ENCODE measurements around the gene PDE3A. TPM values are rescaled to one million over a fixed set of nuclear protein-coding genes. Genes with fewer than 3 reads are reported as not detected.

Gene PDE3A
- total RNA-seq, 4 donors from 2014 or later: 4.4 to 5.3 (median 4.9) TPM

DNA sequence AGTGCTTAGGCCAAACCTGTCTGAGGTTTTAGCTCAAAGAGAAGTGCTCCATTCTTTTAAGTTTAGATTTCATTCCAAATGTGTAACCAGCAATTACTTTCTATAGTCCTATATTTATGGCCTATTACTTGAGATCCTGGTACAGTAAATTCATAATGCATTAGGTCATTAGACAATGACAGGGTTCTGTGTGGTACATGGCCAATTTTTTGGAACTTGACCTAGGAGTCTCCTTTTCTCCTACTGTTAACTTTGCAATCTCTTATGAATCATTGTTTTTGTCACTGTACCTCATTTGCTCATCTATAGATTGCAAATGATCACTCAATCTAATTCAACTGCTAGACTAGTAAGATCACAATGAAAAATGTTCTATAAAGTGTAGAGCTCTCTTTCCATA lies 136.7 kb downstream of the PDE3A start:
- in situ Hi-C loops (cut with MboI; ENCODE audit: low sequenced_read_pairs in 4 of 4): no loop called here
- H3K4me1 ChIP-seq: no peaks in the 10 kb centered on the region
- DNase-seq: no peak
- H3K9me3 ChIP-seq: no peaks in the 10 kb centered on the region
- intact Hi-C loops (cut with DNase I; ENCODE audit: low total_unique reads): no loop called here
- H3K36me3 ChIP-seq: no peaks in the 10 kb centered on the region
- TF ChIP-seq, protein P1, sequence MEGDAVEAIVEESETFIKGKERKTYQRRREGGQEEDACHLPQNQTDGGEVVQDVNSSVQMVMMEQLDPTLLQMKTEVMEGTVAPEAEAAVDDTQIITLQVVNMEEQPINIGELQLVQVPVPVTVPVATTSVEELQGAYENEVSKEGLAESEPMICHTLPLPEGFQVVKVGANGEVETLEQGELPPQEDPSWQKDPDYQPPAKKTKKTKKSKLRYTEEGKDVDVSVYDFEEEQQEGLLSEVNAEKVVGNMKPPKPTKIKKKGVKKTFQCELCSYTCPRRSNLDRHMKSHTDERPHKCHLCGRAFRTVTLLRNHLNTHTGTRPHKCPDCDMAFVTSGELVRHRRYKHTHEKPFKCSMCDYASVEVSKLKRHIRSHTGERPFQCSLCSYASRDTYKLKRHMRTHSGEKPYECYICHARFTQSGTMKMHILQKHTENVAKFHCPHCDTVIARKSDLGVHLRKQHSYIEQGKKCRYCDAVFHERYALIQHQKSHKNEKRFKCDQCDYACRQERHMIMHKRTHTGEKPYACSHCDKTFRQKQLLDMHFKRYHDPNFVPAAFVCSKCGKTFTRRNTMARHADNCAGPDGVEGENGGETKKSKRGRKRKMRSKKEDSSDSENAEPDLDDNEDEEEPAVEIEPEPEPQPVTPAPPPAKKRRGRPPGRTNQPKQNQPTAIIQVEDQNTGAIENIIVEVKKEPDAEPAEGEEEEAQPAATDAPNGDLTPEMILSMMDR (IDR thresholded peaks at IDR 0.05 in 4 of 5, conservative IDR thresholded peaks at IDR 0.05 in 1 of 5): no peak
- TF ChIP-seq POLR2A (IDR thresholded peaks at IDR 0.05): no peak
- no peaks in the 10 kb centered on the region for H3K27me3 ChIP-seq
- no peak overlapping the region for H3K4me3 ChIP-seq
- no peak for ATAC-seq
- no peak overlapping the region for H3K27ac ChIP-seq

GRCh38 chr12:20507056-20507455 lies 138.7 kb downstream of the PDE3A start:
- Histone ChIP-seq H3K36me3 (no peaks in the 10 kb centered on the region), H3K27ac (no peak overlapping the region), H3K4me1 (no peaks in the 10 kb centered on the region), H3K4me3 (no peak overlapping the region), H3K9me3 (no peaks in the 10 kb centered on the region), H3K27me3 (no peaks in the 10 kb centered on the region)
- DNase-seq (no peak), ATAC-seq (no peak)
- in situ Hi-C loops (cut with MboI; ENCODE audit: low sequenced_read_pairs in 4 of 4) (no loop called here), intact Hi-C loops (cut with DNase I; ENCODE audit: low total_unique reads) (no loop called here)
- TF ChIP-seq, protein P1 (IDR thresholded peaks at IDR 0.05 in 4 of 5, conservative IDR thresholded peaks at IDR 0.05 in 1 of 5): no peak
- TF ChIP-seq POLR2A (IDR thresholded peaks at IDR 0.05): no peak

DNA sequence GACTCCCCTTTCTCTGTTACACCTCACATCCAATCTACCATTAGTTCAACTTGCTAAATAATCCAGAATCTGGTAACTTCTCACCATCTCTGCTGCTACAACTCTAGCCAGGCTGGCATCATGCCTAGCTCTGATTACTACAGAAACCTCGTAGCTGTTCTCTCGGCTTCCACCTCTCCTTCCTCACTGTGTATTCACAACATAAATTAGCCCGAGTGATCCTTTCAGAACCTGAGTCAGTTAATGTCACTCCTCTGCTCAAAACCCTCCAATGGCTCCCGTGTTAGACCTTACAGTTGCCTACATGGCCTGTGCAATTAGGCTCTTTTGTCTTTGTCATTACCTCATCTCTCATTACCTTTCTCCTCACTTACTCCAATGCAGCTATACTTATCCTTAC lies 139.4 kb downstream of the PDE3A start:
- no peak for DNase-seq
- Histone ChIP-seq H3K9me3 (no peaks in the 10 kb centered on the region), H3K4me1 (no peaks in the 10 kb centered on the region), H3K27ac (no peak overlapping the region), H3K4me3 (no peak overlapping the region), H3K36me3 (no peaks in the 10 kb centered on the region), H3K27me3 (no peaks in the 10 kb centered on the region)
- TF ChIP-seq POLR2A (IDR thresholded peaks at IDR 0.05): no peak
- TF ChIP-seq, protein P1 (IDR thresholded peaks at IDR 0.05 in 4 of 5, conservative IDR thresholded peaks at IDR 0.05 in 1 of 5): no peak
- in situ Hi-C loops (cut with MboI; ENCODE audit: low sequenced_read_pairs in 4 of 4) (no loop called here), intact Hi-C loops (cut with DNase I; ENCODE audit: low total_unique reads) (no loop called here)
- ATAC-seq: no peak

- H3K4me3 ChIP-seq: no peak overlapping the region
- no peaks in the 10 kb centered on the region for H3K36me3 ChIP-seq
- no peaks in the 10 kb centered on the region for H3K27me3 ChIP-seq
- H3K9me3 ChIP-seq: no peaks in the 10 kb centered on the region
- DNase-seq (no peak), ATAC-seq (no peak)
- no peaks in the 10 kb centered on the region for H3K4me1 ChIP-seq
- TF ChIP-seq, protein P1 (IDR thresholded peaks at IDR 0.05 in 4 of 5, conservative IDR thresholded peaks at IDR 0.05 in 1 of 5): no peak
- TF ChIP-seq POLR2A (IDR thresholded peaks at IDR 0.05): no peak
- H3K27ac ChIP-seq: no peak overlapping the region
- in situ Hi-C loops (cut with MboI; ENCODE audit: low sequenced_read_pairs in 4 of 4) (no loop called here), intact Hi-C loops (cut with DNase I; ENCODE audit: low total_unique reads) (no loop called here)
Measured at GRCh38 chr12:20508359-20508758, 140.0 kb downstream of the PDE3A start.

GRCh38 chr12:20508962-20509361 lies 140.6 kb downstream of the PDE3A start:
- Histone ChIP-seq H3K36me3 (no peaks in the 10 kb centered on the region), H3K27me3 (no peaks in the 10 kb centered on the region), H3K27ac (no peak overlapping the region), H3K4me1 (no peaks in the 10 kb centered on the region), H3K4me3 (no peak overlapping the region), H3K9me3 (no peaks in the 10 kb centered on the region)
- ATAC-seq (no peak), DNase-seq (no peak)
- in situ Hi-C loops (cut with MboI; ENCODE audit: low sequenced_read_pairs in 4 of 4): no loop called here
- intact Hi-C loops (cut with DNase I; ENCODE audit: low total_unique reads): no loop called here
- TF ChIP-seq POLR2A (IDR thresholded peaks at IDR 0.05): no peak
- TF ChIP-seq, protein P1 (IDR thresholded peaks at IDR 0.05 in 4 of 5, conservative IDR thresholded peaks at IDR 0.05 in 1 of 5): no peak

Measured in gastrocnemius medialis (tissue), 4 donors.